Lung (tissue), 12 donors: ENCODE results near the gene SNU13. TPM values are rescaled to one million over a fixed set of nuclear protein-coding genes. Genes with fewer than 3 reads are reported as not detected.

Experiments
- ATAC-seq: fragments of 200-7000 bp; cut with Tn5 transposase; one replicate; pipeline ENCODE4 v1.9.1; 2020; ENCODE audit warnings: moderate number of reproducible peaks; ENCODE audit not compliant: insufficient read depth, low FRiP score
- DNase-seq, 3 donors: peaks; one replicate each; pipeline ENCODE4 v3.0.0-alpha.2; 2013 to 2017
- H3K27ac ChIP-seq, 2 donors: one replicate each; pipeline ENCODE4 v1.5.1; 2013; ENCODE audit warnings: mild to moderate bottlenecking in 2 of 2, moderate library complexity in 2 of 2, control low read depth in 1 of 2, inconsistent platforms in 1 of 2, low read depth in 1 of 2, low read length in 1 of 2
- H3K27me3 ChIP-seq, 3 donors: one replicate each; pipeline ENCODE4 v1.5.1; 2013; ENCODE audit warnings: low read length in 2 of 3; ENCODE audit not compliant: control insufficient read depth in 3 of 3, insufficient read depth in 3 of 3
- H3K36me3 ChIP-seq, 4 donors: one replicate each; pipeline ENCODE4 v1.5.1; 2013; ENCODE audit warnings: low read length in 4 of 4, mild to moderate bottlenecking in 1 of 4, moderate library complexity in 1 of 4; ENCODE audit not compliant: control insufficient read depth in 4 of 4, insufficient read depth in 4 of 4
- H3K4me1 ChIP-seq, 5 donors: one replicate each; pipeline ENCODE4 v1.5.1; 2013; ENCODE audit warnings: low read length in 5 of 5, mild to moderate bottlenecking in 2 of 5, moderate library complexity in 1 of 5; ENCODE audit not compliant: control insufficient read depth in 5 of 5, insufficient read depth in 5 of 5
- H3K4me3 ChIP-seq: one replicate; pipeline ENCODE4 v1.5.1; 2013; ENCODE audit warnings: mild to moderate bottlenecking, control low read depth, moderate library complexity
- H3K9ac ChIP-seq, 2 donors: one replicate each; pipeline ENCODE4 v1.5.1; 2013; ENCODE audit warnings: low read length in 2 of 2, control low read depth in 1 of 2; ENCODE audit not compliant: insufficient read depth in 1 of 2
- H3K9me3 ChIP-seq, 4 donors: one replicate each; pipeline ENCODE4 v1.5.1; 2013; ENCODE audit warnings: low read length in 3 of 4, mild to moderate bottlenecking in 1 of 4, moderate library complexity in 1 of 4; ENCODE audit not compliant: control insufficient read depth in 4 of 4, insufficient read depth in 3 of 4
- WGBS, 2 donors: extraction: QIAGEN DNeasy Blood & Tissue Kit; methylation state at CpG; one replicate each; pipeline ENCODE4 v1.1.7; 2013; 5-methylcytosine and 5-hydroxymethylcytosine counted together
- polyA plus RNA-seq, 2 donors: library from polyadenylated mRNA; stranded (reverse); fragments of 200-250 nt; gene quantifications; one replicate each; pipeline ENCODE4 v1.2.1, GENCODE V29; 2013
- total RNA-seq, 2 donors: library from RNA; depleted of rRNA in 1 of 2; stranded (reverse); fragments of >200 nt in 1 of 2; gene quantifications; one replicate each; pipeline ENCODE4 v1.2.1, GENCODE V29; 2014 to 2021
- TF ChIP-seq, protein P1 (sequence below): IDR thresholded peaks from 2 replicates; pipeline ENCODE4 v1.5.1; 2012; ENCODE audit warnings: mild to moderate bottlenecking; ENCODE audit errors: control extremely low read depth, extremely low read depth
- donor health status: control.
- donor health status: control.
- donor health status: Bipolar disorder and iron deficiency.
- donor health status: healthy.
- donor health status: DM: yes; HTN: yes; CAD: no.

The SNU13 gene
- total and polyA plus RNA-seq, 4 donors: 67.7 to 206 (median 135) TPM

- H3K27ac ChIP-seq: peak overlapping the region in 1 of 2 donors; percentile 85
- no peak for DNase-seq
- WGBS, 2 donors: 91 to 96% methylated on average over 3 of the region's 3 CpGs
- H3K4me3 ChIP-seq: no peak overlapping the region
- no peaks in the 10 kb centered on the region for H3K4me1 ChIP-seq
- TF ChIP-seq, protein P1, sequence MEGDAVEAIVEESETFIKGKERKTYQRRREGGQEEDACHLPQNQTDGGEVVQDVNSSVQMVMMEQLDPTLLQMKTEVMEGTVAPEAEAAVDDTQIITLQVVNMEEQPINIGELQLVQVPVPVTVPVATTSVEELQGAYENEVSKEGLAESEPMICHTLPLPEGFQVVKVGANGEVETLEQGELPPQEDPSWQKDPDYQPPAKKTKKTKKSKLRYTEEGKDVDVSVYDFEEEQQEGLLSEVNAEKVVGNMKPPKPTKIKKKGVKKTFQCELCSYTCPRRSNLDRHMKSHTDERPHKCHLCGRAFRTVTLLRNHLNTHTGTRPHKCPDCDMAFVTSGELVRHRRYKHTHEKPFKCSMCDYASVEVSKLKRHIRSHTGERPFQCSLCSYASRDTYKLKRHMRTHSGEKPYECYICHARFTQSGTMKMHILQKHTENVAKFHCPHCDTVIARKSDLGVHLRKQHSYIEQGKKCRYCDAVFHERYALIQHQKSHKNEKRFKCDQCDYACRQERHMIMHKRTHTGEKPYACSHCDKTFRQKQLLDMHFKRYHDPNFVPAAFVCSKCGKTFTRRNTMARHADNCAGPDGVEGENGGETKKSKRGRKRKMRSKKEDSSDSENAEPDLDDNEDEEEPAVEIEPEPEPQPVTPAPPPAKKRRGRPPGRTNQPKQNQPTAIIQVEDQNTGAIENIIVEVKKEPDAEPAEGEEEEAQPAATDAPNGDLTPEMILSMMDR: no peak
- ATAC-seq: no peak
- H3K9me3 ChIP-seq: no peaks in the 10 kb centered on the region
- peaks cover 42 to 59% (median 57%) of the 10 kb centered on the region in 4 donors for H3K36me3 ChIP-seq
- no peak overlapping the region for H3K9ac ChIP-seq
- no peaks in the 10 kb centered on the region for H3K27me3 ChIP-seq
Observed at GRCh38 chr22:41661088-41661487, 27.6 kb downstream of the SNU13 start.

DNA sequence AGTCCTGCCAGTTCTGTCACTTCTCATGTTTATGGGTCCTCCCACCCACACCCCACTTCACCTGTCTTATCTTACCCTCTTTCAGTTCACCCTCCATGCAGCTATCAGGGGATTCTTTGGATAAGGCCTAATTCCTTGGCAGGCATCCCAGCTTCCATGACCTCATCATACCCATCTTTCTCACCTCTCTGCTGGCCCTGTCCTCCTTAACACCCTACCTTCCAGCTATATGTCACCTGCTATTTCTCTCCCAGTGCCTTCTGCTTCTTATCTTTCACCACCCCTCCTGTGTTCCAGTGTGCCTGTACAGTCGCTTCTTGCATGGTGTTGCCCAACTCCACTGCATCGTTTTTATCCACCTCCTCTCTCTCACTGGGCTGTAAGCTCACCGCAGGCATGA lies 28.3 kb downstream of the SNU13 start:
- no peak overlapping the region for H3K4me3 ChIP-seq
- WGBS, 2 donors: 86 to 88% methylated on average over 3 of the region's 3 CpGs
- DNase-seq: no peak
- H3K9ac ChIP-seq: no peak overlapping the region
- no peaks in the 10 kb centered on the region for H3K27me3 ChIP-seq
- no peaks in the 10 kb centered on the region for H3K4me1 ChIP-seq
- ATAC-seq: no peak
- TF ChIP-seq, protein P1: no peak
- H3K9me3 ChIP-seq: no peaks in the 10 kb centered on the region
- H3K27ac ChIP-seq: peak overlapping the region in 1 of 2 donors; percentile 85
- H3K36me3 ChIP-seq: peaks cover 42 to 63% (median 58%) of the 10 kb centered on the region in 4 donors

- ATAC-seq (no peak), DNase-seq (no peak)
- H3K36me3 ChIP-seq: peaks cover 42 to 61% (median 56%) of the 10 kb centered on the region in 4 donors
- H3K9ac ChIP-seq: no peak overlapping the region
- no peaks in the 10 kb centered on the region for H3K4me1 ChIP-seq
- TF ChIP-seq, protein P1: no peak
- no peaks in the 10 kb centered on the region for H3K9me3 ChIP-seq
- H3K27me3 ChIP-seq: no peaks in the 10 kb centered on the region
- no peak overlapping the region for H3K4me3 ChIP-seq
- peak overlapping the region in 1 of 2 donors; percentile 85 for H3K27ac ChIP-seq
- 94 to 96% methylated on average over 1 of the region's 1 CpG for WGBS, 2 donors
Observed at GRCh38 chr22:41659941-41660340, 28.7 kb downstream of the SNU13 start.

DNA sequence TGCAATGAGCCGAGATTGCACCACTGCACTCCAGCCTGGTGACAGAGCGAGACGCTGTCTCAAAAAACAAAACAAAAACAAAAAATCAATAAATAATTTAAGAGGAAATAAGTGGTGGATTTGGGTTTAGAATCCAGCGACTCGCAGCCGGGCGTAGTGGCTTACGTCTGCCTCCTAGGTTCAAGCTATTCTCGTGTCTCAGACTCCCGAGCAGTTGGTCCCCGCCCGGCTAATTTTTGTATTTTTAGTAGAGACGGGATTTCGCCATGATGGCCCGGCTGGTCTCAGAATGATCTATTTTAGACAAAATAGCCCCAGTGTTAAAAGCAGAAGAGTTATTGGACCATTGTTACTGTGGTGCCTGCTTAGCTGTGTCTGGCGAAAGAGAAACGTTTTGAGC lies 29.8 kb downstream of the SNU13 start:
- Histone ChIP-seq H3K27ac (peak overlapping the region in 1 of 2 donors; percentile 85), H3K27me3 (no peaks in the 10 kb centered on the region), H3K4me1 (no peaks in the 10 kb centered on the region), H3K36me3 (peaks cover 42 to 65% (median 61%) of the 10 kb centered on the region in 4 donors), H3K9ac (no peak overlapping the region), H3K9me3 (no peaks in the 10 kb centered on the region), H3K4me3 (no peak overlapping the region)
- DNase-seq (no peak), ATAC-seq (no peak)
- WGBS, 2 donors: 96% methylated on average over 17 of the region's 17 CpGs
- TF ChIP-seq, protein P1: no peak
